Effector memory CD4-positive, alpha-beta T cell (primary cell): ENCODE measurements around the gene SLC17A8.
"Not testable (repeated sequence)": the region's sequence is repeated elsewhere in the genome, so short reads cannot be mapped to it uniquely, and the experiment has no call there.

Experiments
- DNase-seq, 3 donors: peaks; one replicate each; pipeline ENCODE4 v3.0.0-alpha.2; 2020
- H3K27ac ChIP-seq: 2 replicates; pipeline ENCODE4 v1.7.0; 2013; ENCODE audit warnings: mild to moderate bottlenecking, low read length, moderate library complexity; ENCODE audit not compliant: insufficient read depth, poor library complexity, severe bottlenecking
- H3K27me3 ChIP-seq: replicated peaks from 2 replicates; pipeline ENCODE4 v1.7.0; 2013; ENCODE audit warnings: mild to moderate bottlenecking, low read length; ENCODE audit not compliant: insufficient read depth, control insufficient read depth, poor library complexity, severe bottlenecking
- H3K36me3 ChIP-seq: 2 replicates; pipeline ENCODE4 v1.7.0; 2013; ENCODE audit warnings: mild to moderate bottlenecking, low read length, moderate library complexity; ENCODE audit not compliant: control insufficient read depth, insufficient read depth
- H3K4me1 ChIP-seq: 2 replicates; pipeline ENCODE4 v1.7.0; 2013; ENCODE audit warnings: low read length, mild to moderate bottlenecking; ENCODE audit not compliant: control insufficient read depth, insufficient read depth, poor library complexity, severe bottlenecking
- H3K4me3 ChIP-seq: 2 replicates; pipeline ENCODE4 v1.7.0; 2013; ENCODE audit warnings: low read length, low read depth, mild to moderate bottlenecking; ENCODE audit not compliant: insufficient read depth, poor library complexity, severe bottlenecking
- H3K9me3 ChIP-seq: 2 replicates; pipeline ENCODE4 v1.7.0; 2013; ENCODE audit warnings: mild to moderate bottlenecking, low read length, moderate library complexity; ENCODE audit not compliant: control insufficient read depth
- total RNA-seq, 3 donors: gene quantifications; one replicate each; lab custom pipeline; 2026; lab: John Stamatoyannopoulos, UW

Gene SLC17A8
- 0 to 0.09 (median 0) reads per million in 3 donors for total RNA-seq

- no peak within 1 kb of the TSS for H3K4me3 ChIP-seq
- no peaks in the 10 kb centered on the region for H3K27me3 ChIP-seq
- no peaks in the 10 kb centered on the region for H3K9me3 ChIP-seq
- no peak for DNase-seq
- H3K36me3 ChIP-seq, result no peaks in the 10 kb centered on the region
- no peak within 1 kb of the TSS for H3K27ac ChIP-seq
- H3K4me1 ChIP-seq, result no peaks in the 10 kb centered on the region
These were observed at the start of gene SLC17A8 for GRCh38 chr12:100356644-100357223. Gene SLC17A8 (plus strand): TSS chr12:100357074. CDS start chr12:100357392, 318 bp downstream.

GRCh38 chr12:100308138-100308537 is 48.7 kb upstream of the SLC17A8 start:
- H3K4me3 ChIP-seq, H3K4me1 ChIP-seq, H3K27ac ChIP-seq, DNase-seq, H3K27me3 ChIP-seq, H3K9me3 ChIP-seq: not testable (repeated sequence)
- H3K36me3 ChIP-seq, result peaks cover 11% of the 10 kb centered on the region

GRCh38 chr12:100311317-100311716 is 45.6 kb upstream of the SLC17A8 start:
- no peaks in the 10 kb centered on the region for H3K9me3 ChIP-seq
- no peaks in the 10 kb centered on the region for H3K4me1 ChIP-seq
- H3K27ac ChIP-seq, result no peak overlapping the region
- H3K27me3 ChIP-seq, result no peaks in the 10 kb centered on the region
- peaks cover 7% of the 10 kb centered on the region for H3K36me3 ChIP-seq
- H3K4me3 ChIP-seq, result no peak overlapping the region
- DNase-seq, result no peak

- no peaks in the 10 kb centered on the region for H3K9me3 ChIP-seq
- DNase-seq, result no peak
- no peaks in the 10 kb centered on the region for H3K4me1 ChIP-seq
- H3K27ac ChIP-seq, result no peak overlapping the region
- no peak overlapping the region for H3K4me3 ChIP-seq
- no peaks in the 10 kb centered on the region for H3K27me3 ChIP-seq
- peaks cover 8% of the 10 kb centered on the region for H3K36me3 ChIP-seq
These were observed 39.5 kb upstream of the SLC17A8 start for GRCh38 chr12:100317371-100317770.

- no peaks in the 10 kb centered on the region for H3K27me3 ChIP-seq
- no peak overlapping the region for H3K4me3 ChIP-seq
- peaks cover 22% of the 10 kb centered on the region for H3K36me3 ChIP-seq
- H3K4me1 ChIP-seq, result no peaks in the 10 kb centered on the region
- H3K27ac ChIP-seq, result no peak overlapping the region
- H3K9me3 ChIP-seq, result no peaks in the 10 kb centered on the region
- no peak for DNase-seq
These were observed 32.4 kb upstream of the SLC17A8 start for GRCh38 chr12:100324498-100324897.

- Histone ChIP-seq H3K4me3 (no peak overlapping the region), H3K9me3 (no peaks in the 10 kb centered on the region), H3K27me3 (no peaks in the 10 kb centered on the region), H3K4me1 (no peaks in the 10 kb centered on the region), H3K27ac (no peak overlapping the region), H3K36me3 (peaks cover 33% of the 10 kb centered on the region)
- no peak for DNase-seq
These were observed 30.7 kb upstream of the SLC17A8 start for GRCh38 chr12:100326208-100326607.

- no peak overlapping the region for H3K4me3 ChIP-seq
- H3K9me3 ChIP-seq, result no peaks in the 10 kb centered on the region
- no peak for DNase-seq
- H3K36me3 ChIP-seq, result peaks cover 39% of the 10 kb centered on the region
- H3K27ac ChIP-seq, result no peak overlapping the region
- H3K27me3 ChIP-seq, result no peaks in the 10 kb centered on the region
- no peaks in the 10 kb centered on the region for H3K4me1 ChIP-seq
These were observed 27.1 kb upstream of the SLC17A8 start for GRCh38 chr12:100329800-100330199.

- H3K36me3 ChIP-seq, result peaks cover 49% of the 10 kb centered on the region
- H3K9me3 ChIP-seq, result no peaks in the 10 kb centered on the region
- no peaks in the 10 kb centered on the region for H3K4me1 ChIP-seq
- no peak overlapping the region for H3K4me3 ChIP-seq
- DNase-seq, result no peak
- H3K27me3 ChIP-seq, result no peaks in the 10 kb centered on the region
- no peak overlapping the region for H3K27ac ChIP-seq
These were observed 25.0 kb upstream of the SLC17A8 start for GRCh38 chr12:100331871-100332270.

GRCh38 chr12:100332852-100333251 is 24.0 kb upstream of the SLC17A8 start:
- Histone ChIP-seq H3K36me3 (peaks cover 46% of the 10 kb centered on the region), H3K9me3 (no peaks in the 10 kb centered on the region), H3K27me3 (no peaks in the 10 kb centered on the region), H3K4me3 (no peak overlapping the region), H3K4me1 (no peaks in the 10 kb centered on the region), H3K27ac (no peak overlapping the region)
- no peak for DNase-seq

GRCh38 chr12:100337299-100337698 is 19.6 kb upstream of the SLC17A8 start:
- Histone ChIP-seq H3K4me1 (no peaks in the 10 kb centered on the region), H3K36me3 (peaks cover 24% of the 10 kb centered on the region), H3K4me3 (no peak overlapping the region), H3K27me3 (no peaks in the 10 kb centered on the region), H3K27ac (no peak overlapping the region), H3K9me3 (no peaks in the 10 kb centered on the region)
- no peak for DNase-seq
